ENCODE measurements around the gene SKA3. TPM values are rescaled to one million over a fixed set of nuclear protein-coding genes. Genes with fewer than 3 reads are reported as not detected.

The SKA3 gene
- polyA plus RNA-seq, 1 of the 3 experiments (the other 2 are of a cell fraction) = 5.9 TPM

GRCh38 chr13:21139374-21139773 lies 37.0 kb downstream of the SKA3 start:
- Histone ChIP-seq H3K79me2 (ENCODE audit: insufficient read depth) (peaks cover 40% of the 10 kb centered on the region), H4K20me1 (ENCODE audit: insufficient read depth) (peaks cover 17% of the 10 kb centered on the region), H2AFZ (ENCODE audit: low read depth) (peak overlapping the region; percentile 84), H3K4me1 (ENCODE audit: control insufficient read depth in 1 of 2, insufficient read depth in 2 of 2, low read depth in 1 of 2, low read length in 1 of 2) (peaks cover 0 to 9% of the 10 kb centered on the region in 2 experiments; a peak in 2 of 4 replicates), H3K27me3 (ENCODE audit: insufficient read depth) (no peaks in the 10 kb centered on the region), H3K9me2 (no peaks in the 10 kb centered on the region), H3K4me3 (ENCODE audit: low read depth in 2 of 2, low read length in 1 of 2) (peak overlapping the region; percentile 70 to 78), H3K4me2 (peak overlapping the region; percentile 68), H3K27ac (ENCODE audit: low read depth in 2 of 2, low read length in 1 of 2) (peak overlapping the region; percentile 91 to 94; a peak in 3 of 4 replicates), H3K9me3 (no peaks in the 10 kb centered on the region), H3F3A (replicated peaks; ENCODE audit: insufficient read depth) (peaks cover 13% of the 10 kb centered on the region), H3K9ac (peak overlapping the region; percentile 82), H3K36me3 (replicated peaks in 1 of 2; ENCODE audit: control insufficient read depth in 1 of 2, insufficient read depth in 2 of 2, low read length in 1 of 2) (peaks cover 15 to 18% of the 10 kb centered on the region in 2 experiments)
- TF ChIP-seq ELF1 (IDR thresholded peaks at IDR 0.05) = no peak
- no peak for TF ChIP-seq MXI1 (IDR thresholded peaks at IDR 0.05; ENCODE audit: low read depth, low read length)
- no peak for TF ChIP-seq YY1 (IDR thresholded peaks at IDR 0.05; ENCODE audit: low read depth)
- TF ChIP-seq GABPA (IDR thresholded peaks at IDR 0.05; ENCODE audit: low read depth) = no peak
- TF ChIP-seq USF2 (IDR thresholded peaks at IDR 0.05; ENCODE audit: borderline replicate concordance, low read depth, low read length) = no peak
- no peak for TF ChIP-seq TCF12 (IDR thresholded peaks at IDR 0.05)
- WGBS (ENCODE audit: low lambda C conversion rate) = 54% methylated on average over 12 of the region's 12 CpGs
- ChIA-PET CTCF (no interaction called here), POLR2A (no interaction called here)
- no peak for DNase-seq

- Histone ChIP-seq H3K9ac (no peak overlapping the region), H3K27me3 (ENCODE audit: insufficient read depth) (no peaks in the 10 kb centered on the region), H3K79me2 (ENCODE audit: insufficient read depth) (peaks cover 32% of the 10 kb centered on the region), H3K27ac (ENCODE audit: low read depth in 2 of 2, low read length in 1 of 2) (no peak overlapping the region), H3K36me3 (replicated peaks in 1 of 2; ENCODE audit: control insufficient read depth in 1 of 2, insufficient read depth in 2 of 2, low read length in 1 of 2) (peaks cover 11 to 17% of the 10 kb centered on the region in 2 experiments), H3F3A (replicated peaks; ENCODE audit: insufficient read depth) (peaks cover 16% of the 10 kb centered on the region), H2AFZ (ENCODE audit: low read depth) (no peak overlapping the region), H3K9me3 (no peaks in the 10 kb centered on the region), H4K20me1 (ENCODE audit: insufficient read depth) (peaks cover 9% of the 10 kb centered on the region; the same call in 1 of the 2 replicates), H3K4me2 (no peak overlapping the region), H3K4me1 (ENCODE audit: control insufficient read depth in 1 of 2, insufficient read depth in 2 of 2, low read depth in 1 of 2, low read length in 1 of 2) (peaks cover 0 to 11% of the 10 kb centered on the region in 2 experiments; a peak in 3 of 4 replicates), H3K4me3 (ENCODE audit: low read depth in 2 of 2, low read length in 1 of 2) (no peak overlapping the region), H3K9me2 (no peaks in the 10 kb centered on the region)
- 94% methylated on average over 1 of the region's 1 CpG for WGBS (ENCODE audit: low lambda C conversion rate)
- no peak for DNase-seq
- TF ChIP-seq USF2 (IDR thresholded peaks at IDR 0.05; ENCODE audit: borderline replicate concordance, low read depth, low read length) = no peak
- no peak for TF ChIP-seq RCOR1 (IDR thresholded peaks at IDR 0.05; ENCODE audit: low read length)
- TF ChIP-seq EP300 (IDR thresholded peaks at IDR 0.05; ENCODE audit: borderline replicate concordance in 1 of 2, low read depth in 1 of 2, low read length in 1 of 2) = no peak
- TF ChIP-seq TAF1 (IDR thresholded peaks at IDR 0.05; ENCODE audit: borderline replicate concordance, low read depth, low read length) = no peak
- TF ChIP-seq IRF3 (IDR thresholded peaks at IDR 0.05; ENCODE audit: low read depth, low read length) = no peak
- no peak for TF ChIP-seq ELF1 (IDR thresholded peaks at IDR 0.05)
- TF ChIP-seq GABPA (IDR thresholded peaks at IDR 0.05; ENCODE audit: low read depth) = no peak
- TF ChIP-seq FOXJ3 (CRISPR knock-in tag; IDR thresholded peaks at IDR 0.05) = no peak
- TF ChIP-seq FOXM1 (IDR thresholded peaks at IDR 0.05; ENCODE audit: low read depth) = no peak
- TF ChIP-seq RAD21 (IDR thresholded peaks at IDR 0.05; ENCODE audit: low read length) = no peak
- TF ChIP-seq CTCF (IDR thresholded peaks at IDR 0.05) = no peak
- no peak for TF ChIP-seq TEAD4 (IDR thresholded peaks at IDR 0.05; ENCODE audit: borderline replicate concordance, insufficient read depth)
- TF ChIP-seq EZH2phosphoT487 (IDR thresholded peaks at IDR 0.05; ENCODE audit: borderline replicate concordance, low read depth) = no peak
- no peak for TF ChIP-seq MXI1 (IDR thresholded peaks at IDR 0.05; ENCODE audit: low read depth, low read length)
- no peak for TF ChIP-seq ZBTB33 (IDR thresholded peaks at IDR 0.05; ENCODE audit: borderline replicate concordance, low read depth)
- TF ChIP-seq YY1 (IDR thresholded peaks at IDR 0.05; ENCODE audit: low read depth) = no peak
- CTCF ChIA-PET = no interaction called here
- POLR2A ChIA-PET = no interaction called here
These were observed 37.8 kb downstream of the SKA3 start for GRCh38 chr13:21138561-21138960.
